ENCODE results near the gene PRR29.

Gene PRR29

GRCh38 chr17:63998050-63998720, at the start of gene PRR29:
PRR29 (plus strand) TSS chr17:63998351; CDS start chr17:63998365, 14 bp downstream.
- FAIRE-seq, result peak; percentile 64
- DNase-seq (ENCODE audit: insufficient read length, low spot score), result peak; percentile 89

GRCh38 chr17:63948521-63948920, 49.6 kb upstream of the PRR29 start:
- DNase-seq (ENCODE audit: insufficient read length, low spot score) (no peak), FAIRE-seq (no peak)

GRCh38 chr17:63949576-63950250, 48.4 kb upstream of the PRR29 start:
- FAIRE-seq (no peak), DNase-seq (ENCODE audit: insufficient read length, low spot score) (no peak)

GRCh38 chr17:63950940-63951907, 46.9 kb upstream of the PRR29 start:
- FAIRE-seq (no peak), DNase-seq (ENCODE audit: insufficient read length, low spot score) (peak; percentile 40)

- DNase-seq (ENCODE audit: insufficient read length, low spot score) (peak; percentile 60), FAIRE-seq (peak; percentile 58)
Measured at GRCh38 chr17:63954402-63955063, 43.6 kb upstream of the PRR29 start.

GRCh38 chr17:63955232-63955631, 42.9 kb upstream of the PRR29 start:
- FAIRE-seq (no peak), DNase-seq (ENCODE audit: insufficient read length, low spot score) (no peak)

- DNase-seq (ENCODE audit: insufficient read length, low spot score) (no peak), FAIRE-seq (no peak)
Measured at GRCh38 chr17:63955791-63956190, 42.4 kb upstream of the PRR29 start.

GRCh38 chr17:63956296-63956920, 41.7 kb upstream of the PRR29 start:
- DNase-seq (ENCODE audit: insufficient read length, low spot score), result no peak
- no peak for FAIRE-seq

GRCh38 chr17:63960006-63960405, 38.1 kb upstream of the PRR29 start:
- no peak for FAIRE-seq
- no peak for DNase-seq (ENCODE audit: insufficient read length, low spot score)

- FAIRE-seq, result no peak
- DNase-seq (ENCODE audit: insufficient read length, low spot score), result no peak
Measured at GRCh38 chr17:63960430-63960829, 37.7 kb upstream of the PRR29 start.

GRCh38 chr17:63961355-63962212, 36.6 kb upstream of the PRR29 start:
- peak; percentile 37 for FAIRE-seq
- peak; percentile 52 for DNase-seq (ENCODE audit: insufficient read length, low spot score)

GRCh38 chr17:63962298-63962744, 35.8 kb upstream of the PRR29 start:
- FAIRE-seq (no peak), DNase-seq (ENCODE audit: insufficient read length, low spot score) (no peak)

- no peak for DNase-seq (ENCODE audit: insufficient read length, low spot score)
- FAIRE-seq, result no peak
Measured at GRCh38 chr17:63963123-63963522, 35.0 kb upstream of the PRR29 start.

- peak; percentile 40 for DNase-seq (ENCODE audit: insufficient read length, low spot score)
- FAIRE-seq, result no peak
Measured at GRCh38 chr17:63966646-63967264, 31.4 kb upstream of the PRR29 start.

- no peak for FAIRE-seq
- no peak for DNase-seq (ENCODE audit: insufficient read length, low spot score)
Measured at GRCh38 chr17:63967953-63968352, 30.2 kb upstream of the PRR29 start.

GRCh38 chr17:63969278-63969677, 28.9 kb upstream of the PRR29 start:
- FAIRE-seq, result no peak
- DNase-seq (ENCODE audit: insufficient read length, low spot score), result no peak

GRCh38 chr17:63972796-63973195, 25.4 kb upstream of the PRR29 start, which contains the start of gene SCN4A:
SCN4A (minus strand) TSS chr17:63972918; CDS start chr17:63972841, 77 bp downstream.
- DNase-seq (ENCODE audit: insufficient read length, low spot score), result no peak
- FAIRE-seq, result no peak

GRCh38 chr17:63973247-63973646, 24.9 kb upstream of the PRR29 start:
- no peak for DNase-seq (ENCODE audit: insufficient read length, low spot score)
- FAIRE-seq, result no peak
